HG03095 (cell line): Measurements from ENCODE around the gene PPP1R2.

Experiments
- ATAC-seq: cut with Tn5 transposase; IDR thresholded peaks from one replicate; pipeline ENCODE4 v1.9.1; 2021; ENCODE audit warnings: moderate library complexity; ENCODE audit not compliant: unreplicated experiment

Gene PPP1R2

GRCh38 chr3:195566797-195567196 is 23.7 kb upstream of the PPP1R2 start:
- ATAC-seq = no peak

GRCh38 chr3:195565716-195566115 is 22.6 kb upstream of the PPP1R2 start:
- ATAC-seq = no peak

- ATAC-seq = no peak
Measured at GRCh38 chr3:195563317-195563716, 20.2 kb upstream of the PPP1R2 start.

- ATAC-seq = no peak
Measured at GRCh38 chr3:195559723-195560409, 16.7 kb upstream of the PPP1R2 start.

GRCh38 chr3:195558602-195559001 is 15.5 kb upstream of the PPP1R2 start:
- no peak for ATAC-seq

GRCh38 chr3:195557322-195557721 is 14.2 kb upstream of the PPP1R2 start:
- ATAC-seq = no peak

GRCh38 chr3:195556390-195556789 is 13.3 kb upstream of the PPP1R2 start:
- ATAC-seq = no peak

GRCh38 chr3:195555110-195555509 is 12.0 kb upstream of the PPP1R2 start:
- no peak for ATAC-seq

- ATAC-seq = no peak
Measured at GRCh38 chr3:195554458-195554857, 11.3 kb upstream of the PPP1R2 start.

GRCh38 chr3:195553268-195553667 is 10.1 kb upstream of the PPP1R2 start:
- ATAC-seq = no peak

GRCh38 chr3:195551381-195551978 is 8.4 kb upstream of the PPP1R2 start:
- no peak for ATAC-seq

- no peak for ATAC-seq
Measured at GRCh38 chr3:195550723-195551122, 7.6 kb upstream of the PPP1R2 start.

- ATAC-seq = no peak
Measured at GRCh38 chr3:195549931-195550519, 6.9 kb upstream of the PPP1R2 start.

- no peak for ATAC-seq
Measured at GRCh38 chr3:195548987-195549386, 5.9 kb upstream of the PPP1R2 start.

GRCh38 chr3:195548501-195548900 is 5.4 kb upstream of the PPP1R2 start:
- no peak for ATAC-seq

GRCh38 chr3:195548006-195548405 is 4.9 kb upstream of the PPP1R2 start:
- ATAC-seq = no peak

- ATAC-seq = no peak
Measured at GRCh38 chr3:195546130-195546560, 3.0 kb upstream of the PPP1R2 start.

GRCh38 chr3:195544634-195545033 is 1.5 kb upstream of the PPP1R2 start:
- ATAC-seq = no peak

- no peak for ATAC-seq
Measured at GRCh38 chr3:195544230-195544536, 1.1 kb upstream of the PPP1R2 start.

GRCh38 chr3:195543500-195544229 is 540 bp upstream of the PPP1R2 start:
- no peak for ATAC-seq

- no peak for ATAC-seq
Measured at GRCh38 chr3:195542316-195542697, 818 bp downstream of the PPP1R2 start.

- no peak for ATAC-seq
Measured at GRCh38 chr3:195540511-195540910, 2.6 kb downstream of the PPP1R2 start.
